Cardiac fibroblast (primary cell): Measurements from ENCODE around the gene PDGFC.

Experiments used
- DNase-seq, 2 donors: peaks; one replicate each; pipeline versions ENCODE4 v3.0.0 to v3.0.0-alpha.2; 2010; ENCODE audit warnings: low read depth in 2 of 2
- H3K4me3 ChIP-seq, 2 donors: replicated peaks in 1 of 2; 1 replicate in 1 of 2; 2 replicates in 1 of 2; pipeline ENCODE4 v1.5.1; 2011; ENCODE audit warnings: low read depth in 2 of 2, low read length in 2 of 2, mild to moderate bottlenecking in 2 of 2, moderate library complexity in 1 of 2
- TF ChIP-seq, protein P1 (sequence below): IDR thresholded peaks from one replicate; pipeline ENCODE4 v1.5.1; 2011; ENCODE audit warnings: low read depth, mild to moderate bottlenecking, low read length, inconsistent platforms

The PDGFC gene

DNA sequence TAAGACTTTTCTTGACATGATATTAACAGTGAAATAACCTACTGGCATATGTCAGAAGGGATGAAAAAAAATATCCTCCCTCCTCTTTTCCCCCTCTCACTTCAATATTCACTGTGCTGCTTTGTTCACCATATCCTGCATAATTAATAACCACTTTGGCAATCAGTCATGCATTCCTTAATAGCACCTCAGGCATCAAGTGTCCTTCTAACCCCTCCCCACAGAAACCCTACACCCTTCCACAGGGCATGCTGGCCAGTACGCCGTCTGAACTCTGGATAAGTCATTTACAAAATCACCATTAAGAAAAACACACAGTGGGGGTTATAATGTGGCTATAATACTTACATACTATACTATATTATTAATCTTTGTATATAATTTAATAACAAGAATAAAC is 165.9 kb downstream of the PDGFC start:
- TF ChIP-seq, protein P1, sequence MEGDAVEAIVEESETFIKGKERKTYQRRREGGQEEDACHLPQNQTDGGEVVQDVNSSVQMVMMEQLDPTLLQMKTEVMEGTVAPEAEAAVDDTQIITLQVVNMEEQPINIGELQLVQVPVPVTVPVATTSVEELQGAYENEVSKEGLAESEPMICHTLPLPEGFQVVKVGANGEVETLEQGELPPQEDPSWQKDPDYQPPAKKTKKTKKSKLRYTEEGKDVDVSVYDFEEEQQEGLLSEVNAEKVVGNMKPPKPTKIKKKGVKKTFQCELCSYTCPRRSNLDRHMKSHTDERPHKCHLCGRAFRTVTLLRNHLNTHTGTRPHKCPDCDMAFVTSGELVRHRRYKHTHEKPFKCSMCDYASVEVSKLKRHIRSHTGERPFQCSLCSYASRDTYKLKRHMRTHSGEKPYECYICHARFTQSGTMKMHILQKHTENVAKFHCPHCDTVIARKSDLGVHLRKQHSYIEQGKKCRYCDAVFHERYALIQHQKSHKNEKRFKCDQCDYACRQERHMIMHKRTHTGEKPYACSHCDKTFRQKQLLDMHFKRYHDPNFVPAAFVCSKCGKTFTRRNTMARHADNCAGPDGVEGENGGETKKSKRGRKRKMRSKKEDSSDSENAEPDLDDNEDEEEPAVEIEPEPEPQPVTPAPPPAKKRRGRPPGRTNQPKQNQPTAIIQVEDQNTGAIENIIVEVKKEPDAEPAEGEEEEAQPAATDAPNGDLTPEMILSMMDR, result no peak
- no peak for DNase-seq
- H3K4me3 ChIP-seq, result no peak overlapping the region

DNA sequence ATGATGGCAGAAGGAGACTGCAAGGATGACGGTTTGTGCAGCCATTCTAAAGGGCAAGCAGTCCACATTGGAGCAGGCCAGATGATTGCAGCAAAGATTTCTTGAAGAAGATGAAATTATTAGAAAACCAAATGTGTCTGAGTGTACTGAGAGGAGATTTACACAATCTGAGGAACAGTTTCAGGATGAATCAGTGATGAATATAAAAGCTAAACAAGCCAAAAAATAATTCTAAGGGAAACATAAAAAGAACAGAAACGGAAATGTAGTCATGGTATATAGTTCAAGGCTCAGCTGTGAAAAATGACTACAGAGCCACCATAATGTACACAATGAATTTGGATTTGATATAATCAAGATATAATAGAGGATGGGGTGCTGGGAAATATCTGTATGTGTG is 168.5 kb downstream of the PDGFC start:
- H3K4me3 ChIP-seq, result no peak overlapping the region
- DNase-seq, result peak in 1 of 2 donors; percentile 76
- TF ChIP-seq, protein P1, result no peak

DNA sequence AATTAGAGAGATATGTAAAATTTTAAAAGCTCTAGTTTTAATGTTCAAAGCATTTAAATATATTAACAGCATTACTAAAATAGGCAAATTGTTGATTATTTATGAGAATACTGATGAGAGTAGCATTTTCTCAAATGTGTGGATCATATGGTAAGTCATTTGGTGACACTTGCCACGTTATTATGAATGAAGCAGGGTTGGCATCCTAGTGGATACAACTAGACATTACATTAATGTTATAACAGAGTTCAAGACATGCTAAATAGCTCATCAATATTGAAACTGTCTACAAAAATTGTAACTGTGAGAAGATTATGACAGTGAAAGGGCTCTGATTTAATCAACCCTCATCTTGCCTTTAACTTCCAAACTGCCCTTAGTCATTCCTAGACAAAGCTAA is 171.1 kb downstream of the PDGFC start:
- DNase-seq, result no peak
- TF ChIP-seq, protein P1, result peak; percentile 16
- H3K4me3 ChIP-seq, result no peak overlapping the region

DNA sequence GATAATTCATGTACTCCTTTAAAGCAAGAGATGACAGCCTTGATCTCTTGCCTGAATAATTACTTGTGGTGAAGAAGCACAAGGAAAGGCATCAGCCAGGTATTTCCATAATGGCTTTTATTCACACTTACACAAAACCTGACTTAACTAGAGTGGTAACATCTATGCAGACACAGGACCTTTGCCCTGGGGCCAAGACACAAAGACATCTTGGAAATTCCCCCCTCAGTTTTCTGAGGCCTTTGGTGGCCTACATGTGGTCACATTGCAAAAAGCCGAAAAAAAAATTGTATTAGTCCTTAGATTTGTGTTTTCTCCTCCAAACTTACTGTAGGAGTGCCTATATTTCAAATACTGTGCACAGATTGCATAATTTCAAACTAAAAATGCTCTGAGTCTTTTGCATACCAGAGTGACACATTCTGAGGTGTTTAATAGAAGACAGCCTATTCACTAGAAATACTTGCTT is 172.4 kb downstream of the PDGFC start:
- no peak overlapping the region for H3K4me3 ChIP-seq
- TF ChIP-seq, protein P1, result no peak
- peak; percentile 60 to 75 for DNase-seq

DNA sequence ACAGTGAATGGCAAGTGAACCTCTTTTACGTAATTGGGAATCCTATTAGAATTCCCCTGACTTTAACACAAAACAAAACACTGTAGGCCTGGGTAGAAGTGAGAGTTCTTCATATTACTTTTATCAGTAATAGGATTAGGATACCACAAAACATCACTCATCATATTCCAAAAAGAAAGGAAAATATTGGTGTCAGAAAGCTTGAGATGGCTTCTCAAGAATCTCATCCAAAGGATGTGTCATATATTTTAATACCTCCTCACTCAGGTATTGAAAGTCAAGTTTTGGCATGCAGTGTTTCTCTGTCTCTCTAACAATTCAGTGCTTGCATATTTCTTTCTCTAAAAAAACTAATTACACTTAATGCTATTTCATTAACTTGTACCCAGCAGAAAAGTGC is 173.2 kb downstream of the PDGFC start:
- no peak overlapping the region for H3K4me3 ChIP-seq
- TF ChIP-seq, protein P1, result no peak
- DNase-seq, result no peak

DNA sequence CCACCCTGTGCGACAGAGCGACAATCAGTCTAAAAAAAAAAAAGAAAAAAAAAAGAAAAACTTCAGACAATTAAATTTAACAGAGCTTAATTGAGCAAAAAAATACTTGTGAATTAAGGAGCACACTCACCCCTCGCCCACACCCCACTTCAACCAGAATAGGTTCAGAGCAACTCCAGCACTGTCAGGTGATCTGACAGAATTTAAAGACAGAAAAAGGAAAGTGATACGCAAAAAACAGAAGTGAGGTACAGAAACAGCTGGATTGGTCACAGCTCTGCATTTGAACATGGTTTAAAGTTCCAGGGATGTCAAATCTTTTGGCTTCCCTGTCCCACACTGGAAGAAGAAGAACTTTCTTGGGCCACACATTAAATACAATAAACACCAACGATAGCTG is 174.4 kb downstream of the PDGFC start:
- no peak overlapping the region for H3K4me3 ChIP-seq
- TF ChIP-seq, protein P1, result no peak
- no peak for DNase-seq

DNA sequence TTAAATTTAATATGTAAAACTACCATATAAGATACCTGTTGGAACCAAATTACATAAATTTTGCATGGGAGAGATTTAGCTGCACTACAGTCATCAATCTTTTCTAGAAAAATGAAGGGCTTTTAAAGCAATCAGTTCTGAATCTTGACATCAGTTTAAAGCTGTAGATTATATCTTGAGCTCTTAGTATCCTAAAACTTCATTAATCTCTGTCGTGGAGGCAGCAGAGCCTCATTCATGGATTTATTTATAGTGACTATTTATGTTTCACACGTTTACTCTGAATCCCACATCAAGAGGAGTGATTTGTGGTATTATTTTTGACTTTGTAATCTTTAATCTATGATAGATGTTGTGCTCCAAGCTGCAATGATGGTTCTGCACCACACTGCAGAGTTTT is 175.9 kb downstream of the PDGFC start:
- TF ChIP-seq, protein P1, result no peak
- DNase-seq, result no peak
- H3K4me3 ChIP-seq, result no peak overlapping the region
